Stimulated activated effector memory CD8-positive, alpha-beta T cell treated with anti-CD3 and anti-CD28 coated beads, Interleukin-12 subunit alpha, Interleukin-12 subunit beta, amount 100 ng/mL, for 72 hours (primary cell): ENCODE results near the gene OBSL1.
A peak's percentile ranks its signal among the peaks of the same experiment; 100 is the strongest.

ENCODE experiments used
- ATAC-seq: fragments of 150-1000 bp; cut with Tn5 transposase; 2 replicates; pipeline ENCODE4 v1.10.0; 2021
- DNase-seq, 2 donors: peaks; one replicate each; pipeline ENCODE4 v3.0.0; 2021 to 2022; ENCODE audit warnings: low spot score in 2 of 2
- H3K27ac Mint-ChIP-seq: one replicate; pipeline ENCODE4 v1.8.0; 2022; ENCODE audit warnings: mild to moderate bottlenecking, mixed read lengths
- H3K36me3 Mint-ChIP-seq: one replicate; pipeline ENCODE4 v1.8.0; 2022; ENCODE audit warnings: mild to moderate bottlenecking, mixed read lengths
- H3K4me1 Mint-ChIP-seq: one replicate; pipeline ENCODE4 v1.8.0; 2022; ENCODE audit warnings: mixed read lengths
- H3K4me3 Mint-ChIP-seq: one replicate; pipeline ENCODE4 v1.8.0; 2022; ENCODE audit warnings: mild to moderate bottlenecking, mixed read lengths
- H3K9me3 Mint-ChIP-seq: one replicate; pipeline ENCODE4 v1.8.0; 2022; ENCODE audit warnings: mixed read lengths

Gene OBSL1

GRCh38 chr2:219562049-219563020 is 9.0 kb downstream of the OBSL1 start:
- Mint-ChIP-seq H3K9me3 (no peaks in the 10 kb centered on the region), H3K4me1 (no peaks in the 10 kb centered on the region), H3K4me3 (no peak overlapping the region), H3K36me3 (no peaks in the 10 kb centered on the region), H3K27ac (no peak overlapping the region)
- ATAC-seq (no peak), DNase-seq (no peak)

- Mint-ChIP-seq H3K27ac (no peak overlapping the region), H3K9me3 (no peaks in the 10 kb centered on the region), H3K4me3 (no peak overlapping the region), H3K36me3 (no peaks in the 10 kb centered on the region), H3K4me1 (no peaks in the 10 kb centered on the region)
- DNase-seq = no peak
- ATAC-seq = no peak
These were observed 9.9 kb downstream of the OBSL1 start for GRCh38 chr2:219561179-219562048.

- DNase-seq = no peak
- H3K9me3 Mint-ChIP-seq = no peaks in the 10 kb centered on the region
- no peak overlapping the region for H3K27ac Mint-ChIP-seq
- no peak overlapping the region for H3K4me3 Mint-ChIP-seq
- no peak for ATAC-seq
- H3K36me3 Mint-ChIP-seq = no peaks in the 10 kb centered on the region
- H3K4me1 Mint-ChIP-seq = no peaks in the 10 kb centered on the region
These were observed 10.5 kb downstream of the OBSL1 start for GRCh38 chr2:219560893-219561178.

- no peak for ATAC-seq
- H3K4me1 Mint-ChIP-seq = no peaks in the 10 kb centered on the region
- DNase-seq = no peak
These were observed 11.1 kb downstream of the OBSL1 start for GRCh38 chr2:219560037-219560892.

GRCh38 chr2:219559156-219559915 is 12.0 kb downstream of the OBSL1 start:
- no peak for DNase-seq
- no peak for ATAC-seq
- Mint-ChIP-seq H3K4me1 (no peaks in the 10 kb centered on the region), H3K36me3 (no peaks in the 10 kb centered on the region), H3K9me3 (no peaks in the 10 kb centered on the region), H3K27ac (no peak overlapping the region), H3K4me3 (no peak overlapping the region)

More at GRCh38 chr2:219560037-219560892, 11.1 kb downstream of the OBSL1 start:
- H3K36me3 Mint-ChIP-seq = no peaks in the 10 kb centered on the region
- H3K4me3 Mint-ChIP-seq = no peak overlapping the region
- H3K9me3 Mint-ChIP-seq = no peaks in the 10 kb centered on the region
- no peak overlapping the region for H3K27ac Mint-ChIP-seq

GRCh38 chr2:219557791-219558785 is 13.3 kb downstream of the OBSL1 start:
- H3K4me3 Mint-ChIP-seq = no peak overlapping the region
- no peak for ATAC-seq
- H3K9me3 Mint-ChIP-seq = no peaks in the 10 kb centered on the region
- no peaks in the 10 kb centered on the region for H3K4me1 Mint-ChIP-seq
- no peak overlapping the region for H3K27ac Mint-ChIP-seq
- no peak for DNase-seq
- no peaks in the 10 kb centered on the region for H3K36me3 Mint-ChIP-seq

GRCh38 chr2:219557320-219557719 is 14.0 kb downstream of the OBSL1 start:
- Mint-ChIP-seq H3K27ac (no peak overlapping the region), H3K9me3 (no peaks in the 10 kb centered on the region), H3K4me1 (no peaks in the 10 kb centered on the region), H3K4me3 (no peak overlapping the region), H3K36me3 (no peaks in the 10 kb centered on the region)
- no peak for ATAC-seq
- no peak for DNase-seq

GRCh38 chr2:219556413-219556812 is 14.9 kb downstream of the OBSL1 start:
- ATAC-seq (no peak), DNase-seq (no peak)
- no peaks in the 10 kb centered on the region for H3K9me3 Mint-ChIP-seq
- no peak overlapping the region for H3K27ac Mint-ChIP-seq
- H3K4me3 Mint-ChIP-seq = no peak overlapping the region
- peaks cover 6% of the 10 kb centered on the region for H3K4me1 Mint-ChIP-seq
- no peaks in the 10 kb centered on the region for H3K36me3 Mint-ChIP-seq

- no peak overlapping the region for H3K27ac Mint-ChIP-seq
- DNase-seq (no peak), ATAC-seq (no peak)
- H3K36me3 Mint-ChIP-seq = no peaks in the 10 kb centered on the region
- H3K4me3 Mint-ChIP-seq = no peak overlapping the region
- no peaks in the 10 kb centered on the region for H3K9me3 Mint-ChIP-seq
- H3K4me1 Mint-ChIP-seq = peaks cover 9% of the 10 kb centered on the region
These were observed 15.4 kb downstream of the OBSL1 start for GRCh38 chr2:219555956-219556355.

- DNase-seq (no peak), ATAC-seq (no peak)
- H3K4me1 Mint-ChIP-seq = peaks cover 12% of the 10 kb centered on the region
- H3K27ac Mint-ChIP-seq = no peak overlapping the region
- H3K4me3 Mint-ChIP-seq = no peak overlapping the region
- no peaks in the 10 kb centered on the region for H3K9me3 Mint-ChIP-seq
- no peaks in the 10 kb centered on the region for H3K36me3 Mint-ChIP-seq
These were observed 17.0 kb downstream of the OBSL1 start for GRCh38 chr2:219554350-219554749.

GRCh38 chr2:219553463-219553963 is 17.8 kb downstream of the OBSL1 start:
- no peak for DNase-seq
- Mint-ChIP-seq H3K9me3 (no peaks in the 10 kb centered on the region), H3K4me3 (peak overlapping the region; percentile 81), H3K4me1 (peaks cover 12% of the 10 kb centered on the region), H3K27ac (no peak overlapping the region), H3K36me3 (no peaks in the 10 kb centered on the region)
- ATAC-seq = no peak

GRCh38 chr2:219553168-219553417 is 18.2 kb downstream of the OBSL1 start:
- DNase-seq = no peak
- H3K27ac Mint-ChIP-seq = no peak overlapping the region
- no peaks in the 10 kb centered on the region for H3K36me3 Mint-ChIP-seq
- H3K4me3 Mint-ChIP-seq = peak overlapping the region; percentile 81
- no peak for ATAC-seq
- peaks cover 12% of the 10 kb centered on the region for H3K4me1 Mint-ChIP-seq
- H3K9me3 Mint-ChIP-seq = no peaks in the 10 kb centered on the region

GRCh38 chr2:219552382-219553167 is 18.8 kb downstream of the OBSL1 start:
- Mint-ChIP-seq H3K4me3 (peak overlapping the region; percentile 81), H3K4me1 (peaks cover 12% of the 10 kb centered on the region), H3K27ac (no peak overlapping the region), H3K36me3 (no peaks in the 10 kb centered on the region), H3K9me3 (no peaks in the 10 kb centered on the region)
- DNase-seq (peak; percentile 80 to 94), ATAC-seq (peak; percentile 89)
